Skeletal muscle tissue (tissue), 5 donors: Measurements from ENCODE around the gene EIF4A2. TPM values are rescaled to one million over a fixed set of nuclear protein-coding genes. Genes with fewer than 3 reads are reported as not detected.

ENCODE experiments used
- H3K27ac ChIP-seq: one replicate; pipeline ENCODE4 v1.7.0; 2013; ENCODE audit warnings: mild to moderate bottlenecking, low read depth, low read length, inconsistent platforms
- H3K27me3 ChIP-seq, 3 donors: one replicate each; pipeline ENCODE4 v1.7.0; 2013; ENCODE audit warnings: low read length in 3 of 3; ENCODE audit not compliant: control insufficient read depth in 3 of 3, insufficient read depth in 3 of 3
- H3K36me3 ChIP-seq, 3 donors: one replicate each; pipeline ENCODE4 v1.7.0; 2013; ENCODE audit warnings: low read length in 3 of 3; ENCODE audit not compliant: control insufficient read depth in 3 of 3, insufficient read depth in 3 of 3
- H3K4me1 ChIP-seq, 3 donors: one replicate each; pipeline ENCODE4 v1.7.0; 2013; ENCODE audit warnings: low read length in 3 of 3, mild to moderate bottlenecking in 3 of 3; ENCODE audit not compliant: control insufficient read depth in 3 of 3, insufficient read depth in 3 of 3
- H3K4me3 ChIP-seq, 3 donors: one replicate each; pipeline ENCODE4 v1.7.0; 2013; ENCODE audit warnings: low read length in 3 of 3
- H3K9ac ChIP-seq, 3 donors: one replicate each; pipeline ENCODE4 v1.7.0; 2013; ENCODE audit warnings: low read length in 3 of 3, mild to moderate bottlenecking in 3 of 3, moderate library complexity in 2 of 3, low read depth in 1 of 3
- H3K9me3 ChIP-seq, 3 donors: one replicate each; pipeline ENCODE4 v1.7.0; 2013; ENCODE audit warnings: low read length in 3 of 3; ENCODE audit not compliant: control insufficient read depth in 3 of 3
- small RNA-seq: library from RNA; depleted of rRNA; stranded (forward); fragments of <200 nt; gene quantifications from one replicate; pipeline ENCODE3, GENCODE V24; 2014
- total RNA-seq: library from RNA; depleted of rRNA; stranded (reverse); fragments of >200 nt; gene quantifications from one replicate; pipeline ENCODE4 v1.2.3, GENCODE V29; 2014
- donor health status: Osteomylitis.

Gene EIF4A2
- total RNA-seq, 1 donor from 2014 or later: 795 TPM

DNA sequence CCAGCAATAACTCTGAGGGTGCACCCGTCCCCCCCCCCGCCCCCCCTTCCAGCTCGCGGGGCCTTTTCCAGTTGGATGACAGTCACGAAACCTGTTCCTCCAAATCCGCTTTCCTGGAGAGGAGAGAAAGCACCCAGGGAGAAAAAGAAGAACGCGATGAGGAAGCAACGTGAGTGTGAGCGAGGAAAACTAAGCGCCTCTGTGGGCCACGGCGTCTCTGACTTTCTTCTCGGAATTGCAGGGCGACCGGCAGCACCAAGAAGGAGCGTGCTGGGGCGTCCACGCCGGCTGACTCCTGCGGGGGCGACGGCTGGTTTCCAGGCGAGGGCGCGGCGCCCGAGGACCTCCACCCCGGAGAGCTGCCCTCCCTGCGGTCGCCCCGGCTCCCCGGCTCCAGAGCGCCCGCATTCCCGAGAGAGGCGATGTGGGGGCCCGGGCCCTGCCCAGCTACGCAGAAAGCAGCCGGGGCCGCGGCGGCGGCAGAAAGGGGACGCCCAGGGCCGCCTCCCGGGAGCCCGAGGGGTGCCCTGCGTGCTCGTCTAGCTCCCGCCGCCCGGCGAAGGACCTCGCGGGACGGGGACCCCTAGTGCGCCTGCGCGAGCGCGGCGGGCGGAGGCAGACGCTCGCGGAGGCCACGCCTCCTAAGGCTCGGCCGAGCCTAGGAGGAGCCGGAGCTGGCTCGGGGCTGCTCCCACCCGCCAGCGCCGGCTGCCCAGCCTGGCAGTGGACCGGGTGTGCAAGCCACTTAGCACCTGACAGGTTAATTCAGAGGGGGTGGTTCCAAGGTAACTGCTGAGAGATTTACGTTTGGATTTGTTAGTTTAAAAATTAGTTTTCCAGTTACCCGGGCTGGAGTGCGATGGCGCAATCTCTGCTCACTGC lies 43.8 kb downstream of the EIF4A2 start:
- Histone ChIP-seq H3K4me3 (peak overlapping the region; percentile 63 to 71 (median 70)), H3K9ac (peak overlapping the region; percentile 20 to 78 (median 45)), H3K4me1 (peaks cover 7 to 15% (median 8%) of the 10 kb centered on the region in 3 donors), H3K27me3 (peaks cover 44 to 53% (median 53%) of the 10 kb centered on the region in 3 donors), H3K36me3 (no peaks in the 10 kb centered on the region), H3K27ac (no peak overlapping the region), H3K9me3 (no peaks in the 10 kb centered on the region)

DNA sequence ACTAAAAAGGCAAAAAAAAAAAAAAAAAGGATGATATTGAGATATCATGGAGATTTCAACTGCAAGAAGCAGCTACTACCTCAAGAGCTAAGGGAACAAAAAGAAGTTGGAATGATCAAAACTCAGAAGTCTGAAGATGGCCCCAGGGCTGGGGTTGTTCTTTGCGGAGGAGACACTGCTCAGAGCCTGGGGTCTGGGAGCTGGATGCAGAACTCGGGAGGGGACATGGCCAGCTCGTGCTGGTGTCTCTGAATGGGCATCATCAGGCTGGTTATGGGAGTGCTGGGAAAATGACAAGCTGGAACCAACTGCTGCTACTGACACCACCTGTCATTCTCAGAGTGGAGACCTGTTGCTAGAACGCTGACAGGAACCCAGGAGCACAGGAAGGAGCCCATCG lies 45.0 kb downstream of the EIF4A2 start:
- Histone ChIP-seq H3K36me3 (no peaks in the 10 kb centered on the region), H3K4me1 (peaks cover 7 to 15% (median 8%) of the 10 kb centered on the region in 3 donors), H3K27ac (no peak overlapping the region), H3K4me3 (no peak overlapping the region), H3K9me3 (no peaks in the 10 kb centered on the region), H3K9ac (no peak overlapping the region), H3K27me3 (peaks cover 49 to 56% (median 50%) of the 10 kb centered on the region in 3 donors)

DNA sequence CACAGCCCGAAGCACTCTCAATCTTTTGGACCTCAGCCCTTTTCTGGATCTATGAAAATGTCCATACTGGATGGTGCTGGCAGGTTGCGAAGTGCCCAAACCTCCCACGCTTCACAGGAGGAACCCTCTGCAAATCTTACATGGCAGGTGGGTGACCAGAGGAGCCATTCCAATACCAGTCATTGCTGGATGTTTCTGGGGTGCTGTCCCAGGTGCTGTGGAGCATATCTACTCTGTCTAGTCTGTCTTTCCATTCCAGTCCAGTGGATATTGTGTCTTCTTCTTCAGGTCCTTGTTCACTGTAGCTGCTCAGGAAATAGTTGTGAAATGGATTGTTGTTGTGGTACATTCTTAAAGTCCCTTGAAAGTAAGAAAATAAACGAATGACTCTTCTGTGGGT lies 48.4 kb downstream of the EIF4A2 start:
- Histone ChIP-seq H3K27ac (no peak overlapping the region), H3K27me3 (peaks cover 24 to 30% (median 26%) of the 10 kb centered on the region in 3 donors), H3K9ac (no peak overlapping the region), H3K4me1 (peaks cover 0 to 3% (median 0%) of the 10 kb centered on the region in 3 donors), H3K36me3 (no peaks in the 10 kb centered on the region), H3K4me3 (no peak overlapping the region), H3K9me3 (no peaks in the 10 kb centered on the region)

DNA sequence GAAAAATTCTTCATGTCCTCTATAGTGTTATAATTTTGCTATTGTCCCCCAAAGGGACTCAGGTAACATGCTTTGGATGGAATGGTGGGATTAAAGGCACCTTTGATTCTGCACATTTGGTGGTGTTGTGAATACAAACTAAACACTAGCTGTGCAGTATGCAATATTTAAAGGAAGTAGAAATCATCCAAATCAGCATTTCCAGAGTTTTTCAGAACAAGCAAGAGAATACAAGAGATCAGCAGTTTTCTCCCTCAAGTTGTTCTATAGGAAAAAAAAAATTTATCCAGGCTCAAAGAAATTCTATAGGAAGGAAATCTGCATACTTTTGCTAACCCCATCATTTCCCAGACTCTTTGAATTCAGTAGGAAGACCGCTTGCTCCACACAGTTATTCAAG lies 48.9 kb downstream of the EIF4A2 start:
- Histone ChIP-seq H3K4me1 (peaks cover 0 to 3% (median 0%) of the 10 kb centered on the region in 3 donors), H3K27me3 (peaks cover 24 to 30% (median 26%) of the 10 kb centered on the region in 3 donors), H3K9ac (no peak overlapping the region), H3K9me3 (no peaks in the 10 kb centered on the region), H3K4me3 (no peak overlapping the region), H3K27ac (no peak overlapping the region), H3K36me3 (no peaks in the 10 kb centered on the region)

Small RNAs within 50 kb of the gene (small RNA-seq; reads per million reads assigned to genes)
- gene RF00092 (not detected), gene RNU6-1105P (not detected), gene SNORA4 (not detected), gene SNORA63 (not detected), gene SNORA81 (not detected), gene SNORD2 (not detected)

Other genes with a start within 250 kb of the EIF4A2 start
- gene CRYGS, start 239.2 kb upstream of the EIF4A2 start, total RNA-seq: 1.0 TPM
- gene TBCCD1, start 216.2 kb upstream of the EIF4A2 start, total RNA-seq: 14.6 TPM
- gene DNAJB11, start 212.9 kb upstream of the EIF4A2 start, total RNA-seq: 24.5 TPM
- gene AHSG, start 170.5 kb upstream of the EIF4A2 start, total RNA-seq: 0.52 TPM
- gene FETUB, start 143.2 kb upstream of the EIF4A2 start, total RNA-seq: not detected
- gene HRG, start 117.6 kb upstream of the EIF4A2 start, total RNA-seq: not detected
- gene KNG1, start 66.2 kb upstream of the EIF4A2 start, total RNA-seq: 0.52 TPM
- 23.5 TPM for gene RFC4, start 22.9 kb downstream of the EIF4A2 start, total RNA-seq
- gene ADIPOQ, start 59.1 kb downstream of the EIF4A2 start, total RNA-seq: 16.7 TPM
- 16.7 TPM for gene ST6GAL1, start 146.9 kb downstream of the EIF4A2 start, total RNA-seq